DMS 273 treated with DMSO at 0.1 percent for 48 hours (cell line): ENCODE data around the gene ARHGEF12.
"Not testable (repeated sequence)": the region's sequence is repeated elsewhere in the genome, so short reads cannot be mapped to it uniquely, and the experiment has no call there.

Source experiments
- DNase-seq: peaks from one replicate; lab custom pipeline; 2025; lab: John Stamatoyannopoulos, UW

ARHGEF12 gene

GRCh38 chr11:120500414-120501071 lies 164.3 kb downstream of the ARHGEF12 start:
- no peak for DNase-seq

- no peak for DNase-seq
These were observed 165.2 kb downstream of the ARHGEF12 start for GRCh38 chr11:120501440-120501839.

GRCh38 chr11:120501976-120502755 lies 166.0 kb downstream of the ARHGEF12 start:
- DNase-seq, result no peak

GRCh38 chr11:120503529-120503928 lies 167.3 kb downstream of the ARHGEF12 start:
- DNase-seq, result not testable (repeated sequence)

GRCh38 chr11:120505801-120506425 lies 169.7 kb downstream of the ARHGEF12 start:
- DNase-seq, result no peak

- no peak for DNase-seq
These were observed 173.3 kb downstream of the ARHGEF12 start for GRCh38 chr11:120509346-120510053.

GRCh38 chr11:120510406-120511115 lies 174.3 kb downstream of the ARHGEF12 start:
- no peak for DNase-seq

- peak; percentile 46 for DNase-seq
These were observed 175.1 kb downstream of the ARHGEF12 start, which contains the start of gene GRIK4 for GRCh38 chr11:120511116-120511819. Gene GRIK4 (plus strand): TSS chr11:120511748. CDS start chr11:120660319, 148,571 bp downstream.

- DNase-seq, result no peak
These were observed 175.9 kb downstream of the ARHGEF12 start for GRCh38 chr11:120511820-120512738.

GRCh38 chr11:120512739-120513435 lies 176.7 kb downstream of the ARHGEF12 start:
- DNase-seq, result no peak

- DNase-seq, result no peak
These were observed 177.5 kb downstream of the ARHGEF12 start for GRCh38 chr11:120513436-120514315.

- DNase-seq, result no peak
These were observed 178.4 kb downstream of the ARHGEF12 start for GRCh38 chr11:120514541-120515121.

GRCh38 chr11:120515186-120515723 lies 179.0 kb downstream of the ARHGEF12 start:
- no peak for DNase-seq

- DNase-seq, result no peak
These were observed 180.5 kb downstream of the ARHGEF12 start for GRCh38 chr11:120516461-120517389.

GRCh38 chr11:120517390-120517761 lies 181.2 kb downstream of the ARHGEF12 start:
- no peak for DNase-seq

- no peak for DNase-seq
These were observed 181.6 kb downstream of the ARHGEF12 start for GRCh38 chr11:120517801-120518291.
